Smooth muscle cell (in vitro differentiated cells): Measurements from ENCODE around the gene PCDHGA10. TPM values are rescaled to one million over a fixed set of nuclear protein-coding genes. Genes with fewer than 3 reads are reported as not detected.

Source experiments
- DNase-seq: peaks from one replicate; lab custom pipeline; 2025; ENCODE audit not compliant: unreplicated experiment; lab: John Stamatoyannopoulos, UW
- H2AFZ ChIP-seq: fragments of 200-600 bp; sonication (generic); 2 replicates; pipeline ENCODE4 v1.6.0; 2016; ENCODE audit warnings: antibody characterized with exemption, low read depth, mild to moderate bottlenecking
- H3F3A ChIP-seq: fragments of 200-600 bp; sonication (generic); 2 replicates; pipeline ENCODE4 v1.6.0; 2017; ENCODE audit warnings: antibody characterized with exemption, low read depth
- H3K27ac ChIP-seq: fragments of 200-600 bp; sonication (generic); 2 replicates; pipeline ENCODE4 v1.5.1; 2016; ENCODE audit warnings: low read depth, mild to moderate bottlenecking
- H3K27me3 ChIP-seq: fragments of 200-600 bp; sonication (generic); 2 replicates; pipeline ENCODE4 v1.6.1; 2016; ENCODE audit warnings: low read depth, mild to moderate bottlenecking
- H3K36me3 ChIP-seq: fragments of 200-600 bp; sonication (generic); 2 replicates; pipeline ENCODE4 v1.5.1; 2016; ENCODE audit warnings: low read depth
- H3K4me1 ChIP-seq: fragments of 200-600 bp; sonication (generic); 2 replicates; pipeline ENCODE4 v1.5.1; 2016; ENCODE audit warnings: low read depth
- H3K4me2 ChIP-seq: fragments of 200-600 bp; sonication (generic); 2 replicates; pipeline ENCODE4 v1.6.0; 2016; ENCODE audit warnings: mild to moderate bottlenecking
- H3K4me3 ChIP-seq: fragments of 200-600 bp; sonication (generic); 2 replicates; pipeline ENCODE4 v1.5.1; 2016; ENCODE audit warnings: mild to moderate bottlenecking
- H3K79me2 ChIP-seq: fragments of 200-600 bp; sonication (generic); 2 replicates; pipeline ENCODE4 v1.6.0; 2016; ENCODE audit warnings: low read depth, mild to moderate bottlenecking
- H3K9ac ChIP-seq: fragments of 200-600 bp; sonication (generic); 2 replicates; pipeline ENCODE4 v1.6.0; 2016; ENCODE audit warnings: low read depth
- H3K9me3 ChIP-seq: fragments of 200-600 bp; sonication (generic); replicated peaks from 2 replicates; pipeline ENCODE4 v1.5.1; 2016; ENCODE audit warnings: low read depth
- H4K20me1 ChIP-seq: fragments of 200-600 bp; sonication (generic); 2 replicates; pipeline ENCODE4 v1.6.0; 2016; ENCODE audit warnings: low read depth
- WGBS: methylation state at CpG from one replicate; pipeline ENCODE4 v1.1.7; 2016; ENCODE audit warnings: low lambda C conversion rate; 5-methylcytosine and 5-hydroxymethylcytosine counted together
- polyA plus RNA-seq: library from polyadenylated mRNA; unstranded; fragments of >200 nt; fragmentation: Nextera tagmentation; extraction: Ambion mirVana; gene quantifications from 2 replicates; pipeline ENCODE4 v1.2.1, GENCODE V29; 2016
- total RNA-seq: library from RNA; depleted of rRNA; stranded (reverse); fragments of >200 nt; gene quantifications from 2 replicates; pipeline ENCODE4 v1.2.3, GENCODE V29; 2014
- TF ChIP-seq, protein P1 (sequence below): fragments of 200-600 bp; sonication (generic); IDR thresholded peaks from 2 replicates; pipeline ENCODE4 v1.5.1; 2017; ENCODE audit warnings: borderline replicate concordance, mild to moderate bottlenecking, antibody characterized with exemption; ENCODE audit not compliant: insufficient read depth, poor library complexity, severe bottlenecking

Gene PCDHGA10
- total RNA-seq: 24.6 and 24.7 TPM in 2 replicates
- 10.9 and 11.1 TPM in 2 replicates for polyA plus RNA-seq

DNA sequence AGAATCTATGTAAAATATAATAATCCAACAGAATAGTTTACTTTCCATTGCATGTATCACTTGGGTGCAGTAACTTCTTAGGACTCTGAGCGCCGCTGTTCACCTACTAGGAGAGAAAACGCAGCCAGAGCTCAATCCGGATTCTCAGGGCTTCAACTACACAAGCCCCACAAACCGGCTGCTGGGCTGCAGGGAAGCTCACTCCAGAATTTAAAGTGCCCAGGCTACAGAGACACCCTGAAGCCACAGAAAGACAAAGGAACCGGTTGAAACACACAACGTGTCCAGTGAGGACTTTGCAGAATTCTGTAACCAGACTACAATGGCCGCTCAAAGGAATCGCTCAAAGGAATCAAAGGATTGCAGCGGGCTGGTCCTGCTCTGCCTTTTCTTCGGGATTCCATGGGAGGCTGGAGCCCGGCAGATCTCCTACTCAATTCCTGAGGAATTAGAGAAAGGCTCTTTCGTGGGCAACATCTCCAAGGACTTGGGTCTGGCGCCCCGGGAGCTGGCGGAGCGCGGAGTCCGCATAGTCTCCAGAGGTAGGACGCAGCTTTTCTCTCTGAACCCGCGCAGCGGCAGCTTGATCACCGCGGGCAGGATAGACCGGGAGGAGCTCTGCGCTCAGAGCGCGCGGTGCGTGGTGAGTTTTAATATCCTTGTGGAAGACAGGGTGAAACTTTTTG, at the start of gene PCDHGA10:
TSS of gene PCDHGA10 (plus strand) at position 134 of the 686 bp plus-strand sequence. CDS start at position 323, 189 bp downstream.
- Histone ChIP-seq H3K36me3 (peaks cover 7% of the 10 kb centered on the region), H4K20me1 (no peaks in the 10 kb centered on the region), H3K27me3 (no peaks in the 10 kb centered on the region), H3K79me2 (peaks cover 36% of the 10 kb centered on the region), H3K4me3 (peak within 1 kb of the TSS; percentile 66), H3K4me2 (peak within 1 kb of the TSS; percentile 86), H3K9ac (peak within 1 kb of the TSS; percentile 63), H3F3A (no peaks in the 10 kb centered on the region), H3K27ac (peak within 1 kb of the TSS; percentile 55), H2AFZ (peak within 1 kb of the TSS; percentile 92), H3K4me1 (peaks cover 5% of the 10 kb centered on the region), H3K9me3 (no peaks in the 10 kb centered on the region)
- 38% methylated on average over 31 of the region's 31 CpGs for WGBS
- DNase-seq: no peak
- TF ChIP-seq, protein P1, sequence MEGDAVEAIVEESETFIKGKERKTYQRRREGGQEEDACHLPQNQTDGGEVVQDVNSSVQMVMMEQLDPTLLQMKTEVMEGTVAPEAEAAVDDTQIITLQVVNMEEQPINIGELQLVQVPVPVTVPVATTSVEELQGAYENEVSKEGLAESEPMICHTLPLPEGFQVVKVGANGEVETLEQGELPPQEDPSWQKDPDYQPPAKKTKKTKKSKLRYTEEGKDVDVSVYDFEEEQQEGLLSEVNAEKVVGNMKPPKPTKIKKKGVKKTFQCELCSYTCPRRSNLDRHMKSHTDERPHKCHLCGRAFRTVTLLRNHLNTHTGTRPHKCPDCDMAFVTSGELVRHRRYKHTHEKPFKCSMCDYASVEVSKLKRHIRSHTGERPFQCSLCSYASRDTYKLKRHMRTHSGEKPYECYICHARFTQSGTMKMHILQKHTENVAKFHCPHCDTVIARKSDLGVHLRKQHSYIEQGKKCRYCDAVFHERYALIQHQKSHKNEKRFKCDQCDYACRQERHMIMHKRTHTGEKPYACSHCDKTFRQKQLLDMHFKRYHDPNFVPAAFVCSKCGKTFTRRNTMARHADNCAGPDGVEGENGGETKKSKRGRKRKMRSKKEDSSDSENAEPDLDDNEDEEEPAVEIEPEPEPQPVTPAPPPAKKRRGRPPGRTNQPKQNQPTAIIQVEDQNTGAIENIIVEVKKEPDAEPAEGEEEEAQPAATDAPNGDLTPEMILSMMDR: peak; percentile 64

DNA sequence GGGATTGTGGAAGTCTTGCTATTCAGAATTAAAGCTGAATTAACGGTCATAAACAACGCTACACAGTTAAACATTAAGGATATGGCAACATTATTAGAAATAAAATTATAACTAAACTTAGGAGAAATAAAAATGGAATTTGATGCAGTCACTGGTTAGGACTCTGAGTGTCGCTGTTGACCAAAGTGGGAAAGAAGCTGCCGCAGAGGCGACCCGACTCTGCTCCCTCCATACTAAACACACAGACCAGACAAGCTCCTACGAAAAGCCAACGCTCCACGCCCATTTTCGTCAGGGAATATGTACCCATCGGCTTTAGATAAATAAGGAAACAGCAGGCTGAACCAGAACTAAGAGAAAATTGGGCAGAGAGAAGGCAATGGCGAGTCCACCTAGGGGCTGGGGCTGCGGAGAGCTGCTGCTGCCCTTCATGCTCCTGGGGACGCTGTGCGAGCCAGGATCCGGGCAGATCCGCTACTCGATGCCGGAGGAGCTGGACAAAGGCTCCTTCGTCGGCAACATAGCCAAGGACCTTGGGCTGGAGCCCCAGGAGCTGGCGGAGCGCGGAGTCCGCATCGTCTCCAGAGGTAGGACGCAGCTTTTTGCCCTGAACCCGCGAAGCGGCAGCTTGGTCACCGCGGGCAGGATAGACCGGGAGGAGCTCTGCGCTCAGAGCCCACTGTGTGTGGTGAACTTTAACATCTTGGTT, 48.7 kb upstream of the PCDHGA10 start, which contains the start of gene PCDHGA5:
TSS of gene PCDHGA5 (plus strand) at position 211 of the 709 bp plus-strand sequence. CDS start at position 380, 169 bp downstream.
- Histone ChIP-seq H3K36me3 (no peaks in the 10 kb centered on the region), H3F3A (no peaks in the 10 kb centered on the region), H3K4me1 (no peaks in the 10 kb centered on the region), H4K20me1 (no peaks in the 10 kb centered on the region), H2AFZ (no peak within 1 kb of the TSS), H3K9me3 (peaks cover 11% of the 10 kb centered on the region), H3K4me2 (no peak within 1 kb of the TSS), H3K79me2 (no peaks in the 10 kb centered on the region), H3K27ac (no peak within 1 kb of the TSS), H3K27me3 (no peaks in the 10 kb centered on the region), H3K9ac (no peak within 1 kb of the TSS), H3K4me3 (no peak within 1 kb of the TSS)
- 93% methylated on average over 34 of the region's 34 CpGs for WGBS
- DNase-seq: no peak
- TF ChIP-seq, protein P1: no peak

DNA sequence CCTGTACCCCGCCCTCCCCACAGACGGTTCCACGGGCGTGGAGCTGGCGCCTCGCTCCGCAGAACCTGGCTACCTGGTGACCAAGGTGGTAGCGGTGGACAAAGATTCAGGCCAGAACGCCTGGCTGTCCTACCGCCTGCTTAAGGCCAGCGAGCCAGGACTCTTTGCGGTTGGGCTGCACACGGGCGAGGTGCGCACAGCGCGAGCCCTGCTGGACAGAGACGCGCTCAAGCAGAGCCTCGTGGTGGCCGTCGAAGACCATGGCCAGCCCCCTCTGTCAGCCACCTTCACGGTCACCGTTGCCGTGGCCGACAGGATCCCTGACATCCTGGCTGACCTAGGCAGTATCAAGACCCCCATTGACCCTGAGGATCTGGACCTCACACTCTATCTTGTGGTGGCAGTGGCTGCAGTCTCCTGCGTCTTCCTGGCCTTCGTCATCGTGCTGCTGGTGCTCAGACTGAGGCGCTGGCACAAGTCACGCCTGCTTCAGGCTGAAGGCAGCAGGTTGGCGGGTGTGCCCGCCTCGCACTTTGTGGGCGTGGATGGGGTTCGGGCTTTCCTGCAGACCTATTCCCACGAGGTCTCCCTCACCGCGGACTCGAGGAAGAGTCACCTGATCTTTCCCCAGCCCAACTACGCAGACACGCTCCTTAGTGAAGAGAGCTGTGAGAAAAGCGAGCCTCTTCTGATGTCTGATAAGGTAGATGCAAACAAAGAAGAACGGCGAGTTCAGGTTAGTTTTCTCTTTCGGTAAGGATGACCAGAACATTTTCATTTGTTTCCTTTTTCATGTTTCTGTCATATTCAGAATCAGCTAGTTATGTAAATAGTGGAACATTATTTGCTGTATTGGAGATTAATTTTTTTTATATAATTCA, 46.5 kb upstream of the PCDHGA10 start:
- Histone ChIP-seq H3K27me3 (no peaks in the 10 kb centered on the region), H4K20me1 (no peaks in the 10 kb centered on the region), H3F3A (no peaks in the 10 kb centered on the region), H2AFZ (no peak overlapping the region), H3K27ac (no peak overlapping the region), H3K9me3 (peaks cover 11% of the 10 kb centered on the region), H3K4me3 (no peak overlapping the region), H3K36me3 (no peaks in the 10 kb centered on the region), H3K4me2 (no peak overlapping the region), H3K9ac (no peak overlapping the region), H3K4me1 (no peaks in the 10 kb centered on the region), H3K79me2 (no peaks in the 10 kb centered on the region)
- DNase-seq: no peak
- TF ChIP-seq, protein P1: no peak
- WGBS: 96% methylated on average over 46 of the region's 46 CpGs
